ENCODE data around the gene ANKRD53. TPM values are rescaled to one million over a fixed set of nuclear protein-coding genes. Genes with fewer than 3 reads are reported as not detected.
"Not testable (repeated sequence)": the region's sequence is repeated elsewhere in the genome, so short reads cannot be mapped to it uniquely, and the experiment has no call there.

ANKRD53 gene
- total and polyA plus RNA-seq, 3 experiments from 2014 or later = 0.16 to 0.35 TPM; not detected in 1

DNA sequence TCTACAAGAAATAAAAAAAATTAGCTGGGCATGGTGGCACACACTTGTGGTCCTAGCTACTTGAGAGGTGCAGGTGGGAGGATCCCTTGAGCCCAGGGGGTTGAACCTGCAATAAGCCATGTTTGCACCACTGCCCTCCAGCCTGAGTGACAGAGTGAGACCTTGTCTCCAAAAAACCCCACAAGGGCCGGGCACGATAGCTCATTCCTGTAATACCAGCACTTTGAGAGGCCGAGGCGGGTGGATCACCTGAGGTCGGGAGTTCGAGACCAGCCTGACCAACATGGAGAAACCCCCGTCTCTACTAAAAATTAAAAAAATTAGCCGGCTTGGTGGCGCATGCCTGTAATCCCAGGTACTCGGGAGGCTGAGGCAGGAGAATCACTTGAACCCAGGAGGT, 21.5 kb downstream of the ANKRD53 start:
- H3K36me3 Mint-ChIP-seq, POLR2A ChIA-PET: not testable (repeated sequence)

DNA sequence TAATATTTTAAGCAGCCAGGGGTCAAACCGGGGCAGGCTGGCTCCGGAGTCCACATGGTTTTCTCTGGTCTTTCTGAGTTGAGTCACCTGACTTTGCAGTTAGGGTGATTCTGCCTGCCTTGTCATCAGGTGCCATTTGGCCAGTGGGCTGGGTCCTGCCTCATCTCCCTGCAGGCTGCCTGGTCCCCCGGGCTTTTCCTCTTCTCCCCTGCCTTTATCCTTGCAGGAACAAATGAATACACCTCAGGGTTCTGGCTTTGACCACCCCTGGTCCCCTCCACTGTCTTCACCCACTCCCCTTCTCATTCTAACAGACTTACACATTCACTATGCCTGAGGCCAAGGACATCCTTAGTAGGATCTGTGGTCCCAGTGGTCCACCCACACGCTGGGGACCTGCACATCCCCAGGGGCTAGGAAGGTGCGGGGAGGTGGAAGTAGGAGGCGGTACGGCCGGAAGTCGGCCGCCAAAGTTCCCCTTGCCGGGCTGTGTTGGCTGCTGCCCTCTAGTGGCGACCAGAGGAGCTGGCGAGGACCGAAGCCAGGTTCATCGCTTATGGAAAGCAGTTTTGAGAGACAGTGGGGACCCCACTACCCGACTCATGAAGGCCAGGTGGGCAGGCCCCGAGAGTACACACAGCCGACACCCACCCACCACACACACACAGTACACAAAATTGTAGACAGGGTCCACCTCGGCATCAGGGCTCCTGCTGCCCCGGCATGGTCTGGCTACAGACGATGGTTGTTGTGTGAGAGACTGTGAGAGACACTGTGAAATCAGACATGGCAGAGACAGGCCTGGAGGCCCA, 22.6 kb downstream of the ANKRD53 start:
- peak overlapping the region; percentile 62 for H3K4me3 ChIP-seq (ENCODE audit: low read length)
- POLR2A ChIA-PET = no interaction called here

More for the DNA sequence above, 21.5 kb downstream of the ANKRD53 start:
- not testable (repeated sequence) for H3K27me3 Mint-ChIP-seq; H3K36me3 ChIP-seq (ENCODE audit: insufficient read depth, low read length); H3K9me3 ChIP-seq (ENCODE audit: low read length); DNase-seq; H3K9me3 Mint-ChIP-seq; H3K27me3 ChIP-seq (ENCODE audit: insufficient read depth, low read length, poor library complexity, severe bottlenecking); H3K4me3 ChIP-seq (ENCODE audit: low read length); H3K27ac ChIP-seq (ENCODE audit: low read depth, low read length)
- Mint-ChIP-seq H3K4me3 (peak overlapping the region in 1 of 7 donors; percentile 48), H3K4me1 (peaks cover 16 to 18% (median 18%) of the 10 kb centered on the region in 3 donors), H3K27ac (peak overlapping the region in 1 of 8 donors; percentile 85)
- CTCF ChIA-PET = interaction anchor here (4.3 to 5.3 kb wide), 2 partner anchors 16 to 35 kb away, joined by 46 read pairs; no protein-coding TSS in a partner anchor
- peaks cover 13% of the 10 kb centered on the region for H3K4me1 ChIP-seq (ENCODE audit: insufficient read depth, low read length)

DNA sequence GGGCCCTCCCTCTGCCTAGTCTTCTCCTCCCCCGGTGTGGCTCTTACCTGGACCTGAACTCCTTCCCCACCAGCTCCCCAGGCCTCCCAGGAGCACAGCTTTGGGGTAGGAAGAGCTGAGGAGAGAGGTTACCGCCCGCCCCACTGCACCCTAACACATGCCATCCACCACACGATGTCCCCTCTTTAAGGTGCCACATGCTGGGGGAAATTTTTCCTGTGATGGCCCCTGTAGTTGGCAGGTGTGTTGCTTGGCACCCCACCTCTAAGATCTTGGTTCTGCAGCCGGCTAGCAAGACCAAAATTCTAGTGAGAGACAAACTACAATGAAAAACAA, 23.1 kb downstream of the ANKRD53 start:
- POLR2A ChIA-PET = no interaction called here
- CTCF ChIA-PET = interaction anchor here (0.8 to 5.3 kb wide), 14 partner anchors 9 to 331 kb away, joined by 3 to 46 read pairs (median 4); partner anchors contain the start of genes ANKRD53 and NAGK

More for the DNA sequence above, 22.6 kb downstream of the ANKRD53 start:
- Histone ChIP-seq H3K36me3 (ENCODE audit: insufficient read depth, low read length) (no peaks in the 10 kb centered on the region), H3K9me3 (ENCODE audit: low read length) (no peaks in the 10 kb centered on the region), H3K27ac (ENCODE audit: low read depth, low read length) (no peak overlapping the region), H3K27me3 (ENCODE audit: insufficient read depth, low read length, poor library complexity, severe bottlenecking) (no peaks in the 10 kb centered on the region), H3K4me1 (ENCODE audit: insufficient read depth, low read length) (peaks cover 8% of the 10 kb centered on the region)
- peak; percentile 70 to 88 (median 74) for DNase-seq
- peaks cover 10 to 12% (median 12%) of the 10 kb centered on the region in 3 donors for H3K4me1 Mint-ChIP-seq
- H3K27ac Mint-ChIP-seq = peak overlapping the region; percentile 6 to 87 (median 57)
- no peaks in the 10 kb centered on the region for H3K36me3 Mint-ChIP-seq
- H3K4me3 Mint-ChIP-seq = peak overlapping the region; percentile 43 to 79 (median 61)
- CTCF ChIA-PET = interaction anchor here (0.8 to 5.3 kb wide), 13 partner anchors 10 to 332 kb away, joined by 3 to 46 read pairs (median 4); partner anchors contain the start of genes ANKRD53 and NAGK
- H3K9me3 Mint-ChIP-seq = no peaks in the 10 kb centered on the region
- peaks cover 6 to 9% of the 10 kb centered on the region in 2 donors for H3K27me3 Mint-ChIP-seq

DNA sequence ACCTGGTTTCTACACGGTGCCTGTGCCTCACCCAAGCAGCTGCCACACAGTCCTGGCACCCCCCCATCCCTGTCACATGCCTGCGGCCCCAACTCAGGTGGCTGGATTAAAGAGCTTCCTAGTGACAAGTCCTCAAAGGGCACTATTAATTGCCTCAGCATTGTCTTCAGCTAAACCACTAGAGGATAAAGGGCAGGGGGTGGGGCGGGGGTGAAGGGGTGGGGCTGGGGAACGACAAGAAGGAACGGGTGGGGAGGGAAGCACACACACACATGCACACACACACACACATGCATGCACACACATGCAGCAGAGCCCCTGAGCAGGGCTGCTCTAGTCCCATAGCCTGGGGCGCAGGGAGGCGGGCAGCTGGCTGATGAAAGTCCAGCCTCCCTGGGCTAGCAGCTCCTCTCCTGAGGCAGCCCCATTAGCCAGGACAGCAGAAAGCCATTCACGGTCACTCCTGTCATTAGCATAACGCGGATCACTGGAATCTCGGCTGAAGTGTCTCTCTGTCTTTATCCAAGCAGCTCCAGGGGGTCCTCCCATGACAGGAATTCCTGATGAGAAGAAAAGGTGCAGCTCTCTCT, 23.6 kb downstream of the ANKRD53 start:
- Mint-ChIP-seq H3K9me3 (no peaks in the 10 kb centered on the region), H3K27me3 (peaks cover 9% of the 10 kb centered on the region in 2 donors), H3K36me3 (no peaks in the 10 kb centered on the region), H3K27ac (peak overlapping the region in 2 of 8 donors; percentile 10 to 54), H3K4me3 (no peak overlapping the region), H3K4me1 (peaks cover 9 to 11% (median 11%) of the 10 kb centered on the region in 3 donors)
- Histone ChIP-seq H3K4me3 (ENCODE audit: low read length) (no peak overlapping the region), H3K9me3 (ENCODE audit: low read length) (no peaks in the 10 kb centered on the region), H3K27me3 (ENCODE audit: insufficient read depth, low read length, poor library complexity, severe bottlenecking) (no peaks in the 10 kb centered on the region), H3K4me1 (ENCODE audit: insufficient read depth, low read length) (peaks cover 8% of the 10 kb centered on the region), H3K36me3 (ENCODE audit: insufficient read depth, low read length) (no peaks in the 10 kb centered on the region), H3K27ac (ENCODE audit: low read depth, low read length) (no peak overlapping the region)
- DNase-seq = no peak
- ChIA-PET CTCF (interaction anchor here (1.0 to 5.3 kb wide), 14 partner anchors 8 to 331 kb away, joined by 3 to 46 read pairs (median 4); partner anchors contain the start of gene NAGK), POLR2A (no interaction called here)

More for the DNA sequence above, 23.1 kb downstream of the ANKRD53 start:
- Mint-ChIP-seq H3K36me3 (no peaks in the 10 kb centered on the region), H3K4me1 (peaks cover 9 to 11% (median 11%) of the 10 kb centered on the region in 3 donors), H3K9me3 (no peaks in the 10 kb centered on the region), H3K4me3 (no peak overlapping the region), H3K27ac (peak overlapping the region in 1 of 8 donors; percentile 10), H3K27me3 (peaks cover 6 to 9% of the 10 kb centered on the region in 2 donors)
- Histone ChIP-seq H3K27me3 (ENCODE audit: insufficient read depth, low read length, poor library complexity, severe bottlenecking) (no peaks in the 10 kb centered on the region), H3K36me3 (ENCODE audit: insufficient read depth, low read length) (no peaks in the 10 kb centered on the region), H3K9me3 (ENCODE audit: low read length) (no peaks in the 10 kb centered on the region), H3K4me3 (ENCODE audit: low read length) (no peak overlapping the region), H3K4me1 (ENCODE audit: insufficient read depth, low read length) (peaks cover 8% of the 10 kb centered on the region), H3K27ac (ENCODE audit: low read depth, low read length) (no peak overlapping the region)
- DNase-seq = no peak

DNA sequence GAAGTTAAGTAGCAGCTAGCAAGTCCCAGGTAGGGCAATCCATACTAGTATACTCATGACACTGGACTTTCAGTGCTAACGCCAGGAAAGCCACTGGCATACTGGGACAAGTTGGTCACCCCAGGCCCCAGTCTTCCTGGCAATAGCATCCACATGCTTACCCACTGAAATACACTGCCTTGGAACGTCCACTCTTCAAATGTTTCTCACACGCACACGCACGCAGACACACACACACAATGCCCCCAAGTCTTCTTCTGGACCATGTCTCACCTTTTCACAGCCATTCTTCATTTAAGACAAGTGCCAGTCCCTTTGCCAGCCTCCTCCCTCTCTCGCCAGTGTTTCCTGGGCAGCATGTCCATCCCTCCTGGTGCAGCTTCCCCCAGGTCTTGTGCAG, 25.0 kb downstream of the ANKRD53 start:
- no peak for DNase-seq
- ChIA-PET CTCF (interaction anchor here (4.3 kb wide), 1 partner anchor 19 kb away, joined by 46 read pairs; no protein-coding TSS in a partner anchor), POLR2A (no interaction called here)
- Mint-ChIP-seq H3K27me3 (peaks cover 13 to 17% of the 10 kb centered on the region in 2 donors), H3K27ac (no peak overlapping the region), H3K4me1 (peaks cover 9 to 11% (median 11%) of the 10 kb centered on the region in 3 donors), H3K36me3 (no peaks in the 10 kb centered on the region), H3K4me3 (no peak overlapping the region), H3K9me3 (no peaks in the 10 kb centered on the region)
- no peaks in the 10 kb centered on the region for H3K27me3 ChIP-seq (ENCODE audit: insufficient read depth, low read length, poor library complexity, severe bottlenecking)
- peaks cover 8% of the 10 kb centered on the region for H3K4me1 ChIP-seq (ENCODE audit: insufficient read depth, low read length)
- no peaks in the 10 kb centered on the region for H3K36me3 ChIP-seq (ENCODE audit: insufficient read depth, low read length)
- no peak overlapping the region for H3K4me3 ChIP-seq (ENCODE audit: low read length)
- H3K27ac ChIP-seq (ENCODE audit: low read depth, low read length) = no peak overlapping the region
- H3K9me3 ChIP-seq (ENCODE audit: low read length) = no peaks in the 10 kb centered on the region

DNA sequence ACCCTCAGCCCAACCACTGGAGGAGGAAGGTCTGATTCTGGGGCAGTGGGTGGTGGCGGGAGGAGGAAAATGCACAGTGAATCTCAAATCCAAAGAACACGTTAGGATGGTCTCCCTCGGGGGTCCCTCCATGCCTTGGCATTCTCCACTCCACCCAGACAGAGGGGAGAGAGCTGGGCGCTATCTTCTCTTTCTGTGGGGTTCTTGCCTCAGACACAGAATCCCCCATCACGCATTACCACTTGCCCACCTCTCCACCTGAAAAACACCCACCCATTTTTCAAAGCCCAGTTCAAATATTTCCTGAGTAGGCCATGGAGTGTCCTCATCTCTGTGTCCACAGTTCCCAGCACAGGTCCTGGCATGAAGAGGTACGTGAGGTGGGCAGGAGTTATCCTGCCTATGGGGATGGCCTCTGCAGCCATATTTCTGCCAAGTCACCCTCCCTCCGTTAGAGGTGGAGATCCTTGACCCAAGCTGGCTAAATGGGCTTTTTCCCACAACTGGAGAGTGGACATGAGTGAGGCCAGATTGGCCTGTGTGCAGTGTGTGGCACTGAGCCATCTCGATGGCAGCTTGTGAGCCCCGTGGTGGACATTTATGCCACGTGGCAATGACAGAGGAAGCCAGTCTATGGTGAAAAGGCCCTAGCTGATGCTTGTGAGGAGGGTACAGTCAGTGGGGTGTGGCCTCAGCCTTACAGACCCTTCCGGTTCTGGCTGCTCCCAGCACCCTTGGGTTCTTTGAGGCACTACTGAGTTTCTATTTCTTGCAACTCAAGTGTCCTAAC, 25.7 kb downstream of the ANKRD53 start:
- POLR2A ChIA-PET = no interaction called here
- CTCF ChIA-PET = interaction anchor here (1.4 kb wide), 1 partner anchor 40 kb away, joined by 6 read pairs; no protein-coding TSS in a partner anchor
- Mint-ChIP-seq H3K9me3 (no peaks in the 10 kb centered on the region), H3K27me3 (peaks cover 16 to 22% of the 10 kb centered on the region in 2 donors), H3K27ac (peak overlapping the region in 1 of 8 donors; percentile 68), H3K4me3 (no peak overlapping the region), H3K4me1 (peaks cover 9 to 11% (median 11%) of the 10 kb centered on the region in 3 donors), H3K36me3 (no peaks in the 10 kb centered on the region)
- Histone ChIP-seq H3K36me3 (ENCODE audit: insufficient read depth, low read length) (no peaks in the 10 kb centered on the region), H3K9me3 (ENCODE audit: low read length) (no peaks in the 10 kb centered on the region), H3K4me3 (ENCODE audit: low read length) (no peak overlapping the region), H3K4me1 (ENCODE audit: insufficient read depth, low read length) (peaks cover 8% of the 10 kb centered on the region), H3K27me3 (ENCODE audit: insufficient read depth, low read length, poor library complexity, severe bottlenecking) (no peaks in the 10 kb centered on the region), H3K27ac (ENCODE audit: low read depth, low read length) (no peak overlapping the region)
- DNase-seq = no peak

DNA sequence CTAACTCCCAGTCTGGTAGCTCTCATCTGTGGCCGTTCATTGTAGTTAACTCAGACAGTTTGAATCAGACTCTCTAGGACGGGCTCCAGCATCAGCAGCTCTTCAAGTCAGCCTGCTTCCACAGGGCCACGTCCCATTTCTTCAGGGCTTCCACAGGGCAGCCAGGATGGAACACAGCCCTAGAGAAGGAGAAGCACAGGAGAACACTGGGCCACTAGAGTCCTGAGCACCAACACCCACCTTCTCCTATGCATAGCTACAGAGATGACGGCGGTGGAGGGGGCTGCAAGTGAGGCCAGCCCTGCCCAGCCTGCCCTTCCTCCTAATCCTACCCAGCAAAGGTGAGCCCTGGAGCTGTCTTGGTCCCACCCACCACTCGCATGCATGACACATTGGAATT, 26.4 kb downstream of the ANKRD53 start:
- ChIA-PET CTCF (interaction anchor here (1.4 kb wide), 2 partner anchors 20 to 40 kb away, joined by 6 read pairs; no protein-coding TSS in a partner anchor), POLR2A (no interaction called here)
- Histone ChIP-seq H3K36me3 (ENCODE audit: insufficient read depth, low read length) (no peaks in the 10 kb centered on the region), H3K27ac (ENCODE audit: low read depth, low read length) (no peak overlapping the region), H3K4me3 (ENCODE audit: low read length) (no peak overlapping the region), H3K4me1 (ENCODE audit: insufficient read depth, low read length) (peaks cover 8% of the 10 kb centered on the region), H3K27me3 (ENCODE audit: insufficient read depth, low read length, poor library complexity, severe bottlenecking) (no peaks in the 10 kb centered on the region), H3K9me3 (ENCODE audit: low read length) (no peaks in the 10 kb centered on the region)
- Mint-ChIP-seq H3K4me1 (peaks cover 9 to 11% (median 11%) of the 10 kb centered on the region in 3 donors), H3K27ac (peak overlapping the region in 2 of 8 donors; percentile 5 to 51), H3K9me3 (no peaks in the 10 kb centered on the region), H3K4me3 (no peak overlapping the region), H3K36me3 (no peaks in the 10 kb centered on the region), H3K27me3 (peaks cover 16 to 25% of the 10 kb centered on the region in 2 donors)
- DNase-seq = no peak

Data from CD8-positive, alpha-beta memory T cell (primary cell).